Ascending aorta (tissue), 2 donors: Measurements from ENCODE around the gene NDUFA8. TPM values are rescaled to one million over a fixed set of nuclear protein-coding genes. Genes with fewer than 3 reads are reported as not detected.

Source experiments
- DNase-seq, 2 donors: peaks; one replicate each; pipeline ENCODE4 v3.0.0-alpha.2; 2019; ENCODE audit warnings: low spot score in 2 of 2
- H3K27ac ChIP-seq, 2 donors: fragments of 200-600 bp; sonication (generic); one replicate each; pipeline ENCODE4 v1.5.1; 2016 to 2017; ENCODE audit warnings: mild to moderate bottlenecking in 1 of 2
- H3K27me3 ChIP-seq: fragments of 200-600 bp; sonication (generic); one replicate; pipeline ENCODE4 v1.5.1; 2017
- H3K36me3 ChIP-seq, 2 donors: fragments of 200-600 bp; sonication (generic); one replicate each; pipeline ENCODE4 v1.5.1; 2016
- H3K4me1 ChIP-seq, 2 donors: fragments of 200-600 bp; sonication (generic); one replicate each; pipeline ENCODE4 v1.5.1; 2016 to 2017; ENCODE audit warnings: mild to moderate bottlenecking in 1 of 2
- H3K4me3 ChIP-seq, 2 donors: fragments of 200-600 bp; sonication (generic); one replicate each; pipeline ENCODE4 v1.5.1; 2016 to 2017; ENCODE audit warnings: mild to moderate bottlenecking in 1 of 2
- H3K9me3 ChIP-seq, 2 donors: fragments of 200-600 bp; sonication (generic); one replicate each; pipeline ENCODE4 v1.5.1; 2016
- intact Hi-C: fragments of 100-400 bp; cut with DNase I; formaldehyde crosslinking; loops from one replicate; pipeline ENCODE4 v1.15.1; 2023
- total RNA-seq: library from RNA; depleted of rRNA; stranded (reverse); fragments of >200 nt; gene quantifications from one replicate; pipeline ENCODE4 v1.1.0, GENCODE V29; 2016
- TF ChIP-seq, protein P1 (sequence below), 3 experiments: fragments of 200-600 bp in 2 of 3; fragments of 450-650 bp in 1 of 3; sonication (generic) in 2 of 3; IDR thresholded peaks; one replicate each; pipeline ENCODE4 v1.5.1; 2016 to 2019; ENCODE audit warnings: antibody characterized with exemption in 3 of 3, mild to moderate bottlenecking in 1 of 3, moderate library complexity in 1 of 3

NDUFA8 gene
- total RNA-seq, 1 donor from 2014 or later = 21.4 TPM

- Histone ChIP-seq H3K36me3 (no peaks in the 10 kb centered on the region), H3K27ac (no peak overlapping the region), H3K9me3 (no peaks in the 10 kb centered on the region), H3K4me1 (no peaks in the 10 kb centered on the region), H3K4me3 (no peak overlapping the region), H3K27me3 (no peaks in the 10 kb centered on the region)
- TF ChIP-seq, protein P1, sequence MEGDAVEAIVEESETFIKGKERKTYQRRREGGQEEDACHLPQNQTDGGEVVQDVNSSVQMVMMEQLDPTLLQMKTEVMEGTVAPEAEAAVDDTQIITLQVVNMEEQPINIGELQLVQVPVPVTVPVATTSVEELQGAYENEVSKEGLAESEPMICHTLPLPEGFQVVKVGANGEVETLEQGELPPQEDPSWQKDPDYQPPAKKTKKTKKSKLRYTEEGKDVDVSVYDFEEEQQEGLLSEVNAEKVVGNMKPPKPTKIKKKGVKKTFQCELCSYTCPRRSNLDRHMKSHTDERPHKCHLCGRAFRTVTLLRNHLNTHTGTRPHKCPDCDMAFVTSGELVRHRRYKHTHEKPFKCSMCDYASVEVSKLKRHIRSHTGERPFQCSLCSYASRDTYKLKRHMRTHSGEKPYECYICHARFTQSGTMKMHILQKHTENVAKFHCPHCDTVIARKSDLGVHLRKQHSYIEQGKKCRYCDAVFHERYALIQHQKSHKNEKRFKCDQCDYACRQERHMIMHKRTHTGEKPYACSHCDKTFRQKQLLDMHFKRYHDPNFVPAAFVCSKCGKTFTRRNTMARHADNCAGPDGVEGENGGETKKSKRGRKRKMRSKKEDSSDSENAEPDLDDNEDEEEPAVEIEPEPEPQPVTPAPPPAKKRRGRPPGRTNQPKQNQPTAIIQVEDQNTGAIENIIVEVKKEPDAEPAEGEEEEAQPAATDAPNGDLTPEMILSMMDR (IDR thresholded peaks at IDR 0.05) = no peak
- DNase-seq = no peak
- intact Hi-C loops = no loop called here
Measured at GRCh38 chr9:122109035-122109813, 50.4 kb downstream of the NDUFA8 start.

DNA sequence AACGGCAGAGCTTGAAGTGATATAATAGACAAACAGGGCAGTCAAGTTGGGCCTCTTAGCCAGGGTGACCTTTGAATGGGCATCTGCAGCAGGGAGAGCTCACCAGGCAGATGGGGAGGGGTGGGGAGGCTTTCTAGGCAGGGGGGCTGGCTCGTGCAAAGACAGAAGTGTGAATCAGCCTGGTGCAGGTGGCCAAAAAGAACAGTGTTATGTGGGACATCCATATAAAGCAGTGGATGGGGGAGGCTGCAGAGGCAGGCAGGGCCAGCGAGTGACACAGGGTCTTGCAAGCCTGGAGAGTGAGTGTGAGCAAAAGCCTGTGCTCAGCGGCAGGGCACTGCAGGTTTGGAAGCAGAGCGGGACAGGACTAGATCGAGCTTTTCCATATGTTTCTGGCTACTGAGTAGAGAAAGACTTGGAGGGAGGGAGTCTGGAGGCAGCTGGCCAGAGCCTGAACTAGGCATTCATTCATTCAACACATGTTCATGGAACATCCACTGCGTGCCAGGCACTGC lies 52.2 kb downstream of the NDUFA8 start:
- TF ChIP-seq, protein P1 (IDR thresholded peaks at IDR 0.05) = no peak
- H3K27me3 ChIP-seq = no peaks in the 10 kb centered on the region
- intact Hi-C loops = no loop called here

GRCh38 chr9:122106576-122106975 lies 53.0 kb downstream of the NDUFA8 start:
- no peak for DNase-seq
- intact Hi-C loops = no loop called here
- H3K4me3 ChIP-seq = no peak overlapping the region
- H3K36me3 ChIP-seq = no peaks in the 10 kb centered on the region
- no peak overlapping the region for H3K27ac ChIP-seq
- TF ChIP-seq, protein P1 (IDR thresholded peaks at IDR 0.05) = no peak
- no peaks in the 10 kb centered on the region for H3K27me3 ChIP-seq
- no peaks in the 10 kb centered on the region for H3K4me1 ChIP-seq
- no peaks in the 10 kb centered on the region for H3K9me3 ChIP-seq

More for the DNA sequence above, 52.2 kb downstream of the NDUFA8 start:
- no peaks in the 10 kb centered on the region for H3K4me1 ChIP-seq
- no peaks in the 10 kb centered on the region for H3K9me3 ChIP-seq
- DNase-seq = no peak
- no peaks in the 10 kb centered on the region for H3K36me3 ChIP-seq
- H3K27ac ChIP-seq = no peak overlapping the region
- no peak overlapping the region for H3K4me3 ChIP-seq

GRCh38 chr9:122103985-122104384 lies 55.6 kb downstream of the NDUFA8 start:
- H3K4me1 ChIP-seq = no peaks in the 10 kb centered on the region
- no peaks in the 10 kb centered on the region for H3K27me3 ChIP-seq
- H3K27ac ChIP-seq = no peak overlapping the region
- TF ChIP-seq, protein P1 (IDR thresholded peaks at IDR 0.05) = no peak
- no peak overlapping the region for H3K4me3 ChIP-seq
- intact Hi-C loops = no loop called here
- H3K9me3 ChIP-seq = no peaks in the 10 kb centered on the region
- no peaks in the 10 kb centered on the region for H3K36me3 ChIP-seq
- DNase-seq = no peak

DNA sequence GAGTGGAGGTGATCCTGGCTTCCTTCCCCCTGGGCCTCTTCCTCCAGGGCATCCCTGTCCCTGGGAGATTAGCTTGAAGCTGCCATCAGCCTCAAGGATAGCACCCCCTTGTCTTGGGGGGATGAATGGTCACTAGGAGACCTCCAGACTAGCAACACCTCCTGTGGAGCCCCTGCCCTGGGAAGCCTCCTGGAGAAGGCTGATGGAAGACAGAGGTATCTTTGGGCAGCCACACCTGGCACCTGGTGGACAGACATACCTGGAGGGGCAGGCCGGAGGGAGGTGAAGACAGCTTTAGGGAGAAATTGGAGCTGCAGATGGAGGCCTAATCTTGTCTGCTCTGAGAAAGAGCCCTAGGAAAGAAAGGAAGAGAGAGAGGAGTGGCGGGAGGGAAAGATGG lies 57.4 kb downstream of the NDUFA8 start:
- TF ChIP-seq, protein P1 (IDR thresholded peaks at IDR 0.05) = no peak
- H3K27ac ChIP-seq = no peak overlapping the region
- intact Hi-C loops = no loop called here
- no peaks in the 10 kb centered on the region for H3K27me3 ChIP-seq
- no peaks in the 10 kb centered on the region for H3K36me3 ChIP-seq
- DNase-seq = no peak
- no peaks in the 10 kb centered on the region for H3K9me3 ChIP-seq
- no peaks in the 10 kb centered on the region for H3K4me1 ChIP-seq
- H3K4me3 ChIP-seq = no peak overlapping the region
